ENCODE measurements around the gene ASB13.

The ASB13 gene

DNA sequence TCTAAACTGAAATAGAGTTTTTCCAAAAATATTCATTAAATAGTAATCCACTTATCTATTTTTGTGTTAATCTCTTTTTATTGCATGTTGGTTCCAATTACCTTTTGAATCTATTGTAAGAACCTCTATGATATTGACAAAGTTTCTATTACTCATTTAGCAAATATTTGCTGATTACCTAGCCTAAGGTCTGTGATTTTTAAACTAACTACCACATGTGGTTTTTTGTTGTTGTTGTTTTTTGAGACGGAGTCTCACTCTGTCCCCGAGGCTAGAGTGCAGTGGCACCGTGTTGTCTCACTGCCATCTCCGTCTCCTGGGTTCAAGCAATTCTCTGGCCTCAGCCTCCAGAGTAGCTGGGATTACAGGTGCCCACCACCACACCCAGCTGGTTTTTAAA, 2.0 kb upstream of the ASB13 start:
- TF ChIP-seq, protein P1, sequence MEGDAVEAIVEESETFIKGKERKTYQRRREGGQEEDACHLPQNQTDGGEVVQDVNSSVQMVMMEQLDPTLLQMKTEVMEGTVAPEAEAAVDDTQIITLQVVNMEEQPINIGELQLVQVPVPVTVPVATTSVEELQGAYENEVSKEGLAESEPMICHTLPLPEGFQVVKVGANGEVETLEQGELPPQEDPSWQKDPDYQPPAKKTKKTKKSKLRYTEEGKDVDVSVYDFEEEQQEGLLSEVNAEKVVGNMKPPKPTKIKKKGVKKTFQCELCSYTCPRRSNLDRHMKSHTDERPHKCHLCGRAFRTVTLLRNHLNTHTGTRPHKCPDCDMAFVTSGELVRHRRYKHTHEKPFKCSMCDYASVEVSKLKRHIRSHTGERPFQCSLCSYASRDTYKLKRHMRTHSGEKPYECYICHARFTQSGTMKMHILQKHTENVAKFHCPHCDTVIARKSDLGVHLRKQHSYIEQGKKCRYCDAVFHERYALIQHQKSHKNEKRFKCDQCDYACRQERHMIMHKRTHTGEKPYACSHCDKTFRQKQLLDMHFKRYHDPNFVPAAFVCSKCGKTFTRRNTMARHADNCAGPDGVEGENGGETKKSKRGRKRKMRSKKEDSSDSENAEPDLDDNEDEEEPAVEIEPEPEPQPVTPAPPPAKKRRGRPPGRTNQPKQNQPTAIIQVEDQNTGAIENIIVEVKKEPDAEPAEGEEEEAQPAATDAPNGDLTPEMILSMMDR (conservative IDR thresholded peaks at IDR 0.05), result no peak
- no peak overlapping the region for H3K27ac ChIP-seq

DNA sequence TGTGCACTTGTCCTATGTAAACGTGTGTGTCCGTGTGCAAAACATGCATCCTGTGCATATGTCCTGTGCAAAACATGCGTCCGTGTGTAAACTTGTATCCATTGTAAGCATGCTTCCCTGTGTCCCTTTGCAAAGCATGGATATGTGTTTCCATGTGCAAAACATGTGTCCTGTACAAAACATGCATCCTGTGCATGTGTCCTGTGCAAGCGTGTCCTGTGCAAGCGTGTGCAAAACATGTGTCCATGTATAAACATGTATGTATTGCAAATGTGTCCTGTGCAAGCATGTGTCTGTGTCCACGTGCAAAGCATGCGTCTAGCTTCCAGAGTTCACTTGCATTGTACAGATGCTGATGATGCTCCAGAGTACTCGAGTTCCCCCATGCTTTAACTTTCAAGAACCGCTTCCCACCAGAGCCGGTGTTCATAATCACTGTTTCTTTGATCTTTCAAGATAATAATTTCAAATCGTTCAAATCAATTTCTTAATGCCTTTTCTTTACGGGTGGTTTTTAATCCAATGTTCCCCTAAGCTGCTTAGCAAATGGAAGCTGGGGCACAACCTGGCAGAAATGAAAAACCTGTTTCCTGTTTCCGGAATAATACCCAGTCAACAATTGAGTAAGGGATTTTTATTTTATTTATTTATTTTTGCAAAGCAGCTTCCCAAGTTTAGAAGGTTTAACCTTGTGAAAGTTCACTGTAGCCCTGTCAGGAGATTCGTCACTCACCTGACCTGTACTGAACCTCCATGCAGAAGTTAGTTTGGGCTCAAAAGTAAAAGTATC, 641 bp upstream of the ASB13 start:
- TF ChIP-seq, protein P1 (conservative IDR thresholded peaks at IDR 0.05), result no peak
- H3K27ac ChIP-seq, result peak overlapping the region; percentile 89

DNA sequence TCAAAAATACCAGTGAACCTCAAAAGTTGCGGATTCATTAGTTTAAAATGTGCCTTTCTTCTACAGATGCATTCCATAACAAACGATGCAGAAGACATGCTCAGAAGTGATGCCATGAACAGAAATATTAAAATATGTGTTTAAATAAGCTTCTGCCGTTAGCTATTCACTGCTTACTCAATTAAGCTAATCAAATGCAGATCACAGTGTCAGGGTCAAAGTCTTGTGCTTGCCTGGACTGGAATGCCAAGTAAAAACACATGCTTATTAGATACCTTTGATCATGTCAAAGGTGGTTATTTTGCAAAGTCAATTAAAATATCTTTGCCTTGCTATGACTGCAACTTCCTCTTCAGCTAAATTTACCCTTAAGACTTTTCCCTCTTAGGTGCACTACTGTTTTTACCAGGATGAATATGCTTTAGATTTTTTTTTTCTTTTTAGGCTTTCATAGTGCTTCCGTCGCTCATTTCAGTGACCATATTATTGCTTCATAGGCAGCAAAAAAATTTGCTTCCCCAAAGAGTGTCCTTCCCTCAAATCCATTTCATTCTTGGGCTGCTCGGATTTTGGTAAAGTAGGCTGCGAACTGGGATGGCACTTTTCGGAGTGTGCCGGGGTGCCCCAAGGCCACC, 905 bp downstream of the ASB13 start:
- peak overlapping the region; percentile 89 for H3K27ac ChIP-seq

DNA sequence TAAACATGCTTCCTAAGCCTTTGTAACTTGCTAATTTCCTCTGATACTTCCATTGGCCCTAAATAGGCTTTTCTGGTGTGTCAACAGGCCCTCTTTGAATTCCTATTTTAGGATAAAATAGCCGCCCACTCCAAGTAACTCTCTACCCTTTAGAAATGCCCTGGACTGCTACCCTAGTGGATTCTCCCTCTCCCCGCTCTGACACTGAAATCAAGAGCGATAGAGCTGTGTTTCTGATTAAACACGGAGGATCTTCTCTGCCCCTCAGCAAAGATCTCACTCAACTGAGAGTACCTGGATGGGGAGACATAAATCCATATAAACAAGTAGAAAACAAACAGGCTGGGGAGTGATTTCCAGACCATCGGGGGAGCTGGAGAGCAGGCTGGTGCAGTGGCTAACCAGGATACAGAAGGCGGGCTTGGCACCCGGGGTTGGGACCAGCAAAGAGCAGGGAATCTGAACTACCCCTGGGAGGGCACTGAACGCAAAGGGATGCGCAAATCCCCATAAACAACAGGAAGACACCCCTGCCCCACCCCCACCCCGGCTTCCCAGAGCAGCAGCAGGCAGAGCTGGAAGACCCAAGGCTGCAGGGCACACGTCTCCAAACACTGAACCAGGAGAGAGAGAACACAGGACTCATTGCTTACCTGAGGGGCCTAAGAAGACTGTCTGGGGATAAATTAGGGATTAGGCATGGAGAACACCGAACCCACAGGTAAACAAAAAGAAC, 2.5 kb downstream of the ASB13 start:
- TF ChIP-seq, protein P1 (conservative IDR thresholded peaks at IDR 0.05), result peak; percentile 49
- H3K27ac ChIP-seq, result peak overlapping the region; percentile 43

More for the DNA sequence above, 905 bp downstream of the ASB13 start:
- TF ChIP-seq, protein P1 (conservative IDR thresholded peaks at IDR 0.05), result no peak

DNA sequence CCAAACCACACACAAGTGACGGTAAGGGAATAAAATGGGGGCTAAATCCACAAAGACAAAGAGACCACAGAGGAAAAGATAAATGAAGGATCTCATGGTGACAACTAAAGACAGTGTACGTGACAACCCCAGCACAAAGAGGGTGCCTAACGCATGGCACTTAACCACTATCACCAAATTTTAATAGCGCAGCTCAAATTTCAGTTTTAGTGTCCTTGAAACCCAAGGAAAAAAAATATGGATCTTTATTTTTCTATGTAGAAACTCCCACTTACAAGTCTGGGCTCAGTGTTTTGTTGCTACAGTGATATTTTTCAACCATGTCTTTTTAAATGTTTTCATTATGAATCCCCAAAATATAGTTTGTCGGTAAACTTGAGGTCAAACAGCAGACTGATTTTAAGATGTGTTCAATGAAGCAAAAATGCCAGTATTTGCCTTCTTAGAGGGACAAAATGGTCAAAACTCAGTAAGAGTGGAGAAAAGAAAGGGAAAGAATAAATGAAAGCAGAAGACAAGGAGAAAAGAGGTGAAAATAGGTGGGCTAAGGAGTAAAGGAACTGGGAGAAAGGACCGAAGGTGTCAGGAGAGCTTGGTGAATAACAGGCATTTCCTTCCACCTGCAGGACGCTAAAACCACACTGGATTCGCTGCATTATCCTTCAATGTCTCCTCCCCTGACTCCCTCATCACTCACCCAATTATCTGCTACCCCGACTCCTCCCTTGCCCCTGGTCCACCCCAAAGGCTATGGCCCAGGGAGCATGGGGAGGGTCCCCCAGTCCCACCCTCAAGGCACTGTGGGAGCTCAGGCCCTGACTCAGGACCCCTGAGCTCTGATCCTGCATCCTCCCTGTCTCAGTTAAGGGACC, 3.5 kb downstream of the ASB13 start:
- H3K27ac ChIP-seq, result peak overlapping the region; percentile 43; the same call in 1 of the 2 replicates
- TF ChIP-seq, protein P1 (conservative IDR thresholded peaks at IDR 0.05), result no peak

DNA sequence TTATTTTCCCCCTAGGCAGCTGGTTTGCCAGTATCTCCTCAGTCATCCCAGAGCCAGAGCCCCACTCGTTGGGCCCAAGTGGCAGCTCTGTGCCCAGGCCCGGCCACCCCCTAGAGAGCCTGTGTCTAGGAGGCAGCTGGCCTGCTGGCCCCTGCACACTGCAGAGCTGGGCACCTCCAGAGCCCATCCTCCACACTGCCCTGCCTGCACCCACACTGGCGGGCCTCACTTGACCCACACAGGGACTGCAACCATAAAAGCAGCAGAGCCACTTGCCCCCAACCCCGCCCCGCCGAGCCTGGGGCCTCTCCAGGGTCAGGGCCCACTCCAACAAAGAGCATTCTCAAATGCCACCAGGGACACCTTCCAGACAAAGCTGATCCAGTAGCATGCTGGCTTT, 5.4 kb downstream of the ASB13 start:
- TF ChIP-seq, protein P1 (conservative IDR thresholded peaks at IDR 0.05), result no peak
- no peak overlapping the region for H3K27ac ChIP-seq

Measured in VCaP (cell line).